ENCODE measurements around the gene GRWD1. TPM values are rescaled to one million over a fixed set of nuclear protein-coding genes. Genes with fewer than 3 reads are reported as not detected.

GRWD1 gene
- total and polyA plus RNA-seq, 2 of the 4 experiments (the other 2 are of a cell fraction), result 22.0 to 22.5 TPM

- Histone ChIP-seq H3K14ac (replicated peaks; ENCODE audit: low read depth, low read length) (peak overlapping the region; percentile 86), H4K8ac (ENCODE audit: low read depth in 2 of 2, low read length in 2 of 2) (peak overlapping the region; percentile 79 to 95), H3K27me3 (ENCODE audit: control insufficient read depth, insufficient read depth, low read length) (no peaks in the 10 kb centered on the region), H2AK5ac (ENCODE audit: low read depth, low read length) (peak overlapping the region; percentile 89), H3K79me1 (ENCODE audit: low read depth in 1 of 2, low read length in 2 of 2) (peaks cover 27 to 41% of the 10 kb centered on the region in 2 experiments), H3K4me1 (ENCODE audit: control insufficient read depth, insufficient read depth, low read length) (no peaks in the 10 kb centered on the region; the same call in 1 of the 2 replicates), H3K4me3 (ENCODE audit: insufficient read depth, low read depth, low read length) (peak overlapping the region; percentile 68), H2AK9ac (replicated peaks; ENCODE audit: low read depth, low read length, poor library complexity) (peak overlapping the region; percentile 99), H4K91ac (ENCODE audit: insufficient read depth, low read depth, low read length) (peak overlapping the region; percentile 85), H4K20me1 (ENCODE audit: insufficient read depth, low read length) (peaks cover 38% of the 10 kb centered on the region), H3K9me1 (ENCODE audit: insufficient read depth, low read length) (peaks cover 15% of the 10 kb centered on the region), H3K27ac (ENCODE audit: insufficient read depth, low read length) (peak overlapping the region; percentile 74), H3K36me3 (ENCODE audit: control insufficient read depth, insufficient read depth, low read length) (peaks cover 35% of the 10 kb centered on the region), H2AFZ (replicated peaks; ENCODE audit: low read length, poor library complexity) (peak overlapping the region; percentile 94), H3K4ac (ENCODE audit: low read depth, low read length) (peak overlapping the region; percentile 71), H2BK5ac (ENCODE audit: low read depth, low read length, poor library complexity, severe bottlenecking) (peak overlapping the region; percentile 78), H3K9me3 (ENCODE audit: control insufficient read depth, insufficient read depth, low read length) (no peaks in the 10 kb centered on the region), H3K9ac (ENCODE audit: low read depth, low read length) (peak overlapping the region; percentile 79), H2BK120ac (ENCODE audit: low read depth, low read length) (peak overlapping the region; percentile 30; the same call in 1 of the 2 replicates), H3K23ac (ENCODE audit: low read depth, low read length) (0 out of 2 replicates have a peak overlapping the region, but pooled peaks have one; percentile 13), H2BK15ac (ENCODE audit: low read depth, low read length) (no peak overlapping the region), H2BK20ac (ENCODE audit: low read depth, low read length) (no peak overlapping the region), H3K4me2 (ENCODE audit: low read depth, low read length) (peak overlapping the region; percentile 72), H4K5ac (ENCODE audit: low read depth, low read length) (peak overlapping the region; percentile 35; the same call in 1 of the 2 replicates), H3K56ac (ENCODE audit: extremely low read depth, insufficient read depth, low read length) (peak overlapping the region; percentile 78), H3K18ac (ENCODE audit: low read depth, low read length) (0 out of 2 replicates have a peak overlapping the region, but pooled peaks have one; percentile 49)
- ATAC-seq (ENCODE audit: low read depth) (peak; percentile 91), DNase-seq (peak; percentile 100)
- dilution Hi-C loops (cut with HindIII; ENCODE audit: low sequenced_read_pairs, unreplicated experiment), result no loop called here
- intact Hi-C loops (cut with micrococcal nuclease), result no loop called here
- POLR2A ChIA-PET (ENCODE audit: unreplicated experiment), result no interaction called here
- 1% methylated on average over 25 of the region's 36 CpGs; no CpG with 5 or more reads in 1 of the 2 experiments for WGBS, 2 experiments (ENCODE audit: extremely low coverage in 2 of 2, insufficient read length in 1 of 2)
- in situ Hi-C loops (cut with MboI; ENCODE audit: low sequenced_read_pairs), result no loop called here
- CTCF ChIA-PET, result no interaction called here
- no TSS peak for BruUV-seq (replicated peaks)
- TF ChIP-seq ELK1 (IDR thresholded peaks at IDR 0.05; ENCODE audit: borderline replicate concordance, low read depth, low read length) (no peak), CHD1 (IDR thresholded peaks at IDR 0.05; ENCODE audit: low read depth, low read length) (no peak), POLR2A (IDR thresholded peaks at IDR 0.05; ENCODE audit: low read depth, low read length) (no peak), CEBPB (IDR thresholded peaks at IDR 0.05; ENCODE audit: low read depth, low read length) (no peak), RAD21 (IDR thresholded peaks at IDR 0.05; ENCODE audit: low read length) (no peak), FOS (IDR thresholded peaks at IDR 0.05; ENCODE audit: low read depth, low read length) (peak; percentile 75), MAZ (IDR thresholded peaks at IDR 0.05; ENCODE audit: borderline replicate concordance, low read depth, low read length) (peak; percentile 67; the same call in 1 of the 2 replicates), MXI1 (IDR thresholded peaks at IDR 0.05; ENCODE audit: borderline replicate concordance, low read depth, low read length) (peak; percentile 89), RFX5 (IDR thresholded peaks at IDR 0.05; ENCODE audit: low read depth, low read length) (no peak), BHLHE40 (IDR thresholded peaks at IDR 0.05; ENCODE audit: low read depth, low read length) (no peak), RCOR1 (IDR thresholded peaks at IDR 0.05; ENCODE audit: insufficient replicate concordance, low read length) (no peak), MAFK (IDR thresholded peaks at IDR 0.05; ENCODE audit: low read depth, low read length) (no peak), NFE2L2 (IDR thresholded peaks at IDR 0.05; ENCODE audit: low read depth, low read length) (no peak), USF2 (IDR thresholded peaks at IDR 0.05; ENCODE audit: low read depth, low read length) (peak; percentile 53), SMC3 (IDR thresholded peaks at IDR 0.05; ENCODE audit: low read depth, low read length) (no peak)
- TF ChIP-seq, protein P1, sequence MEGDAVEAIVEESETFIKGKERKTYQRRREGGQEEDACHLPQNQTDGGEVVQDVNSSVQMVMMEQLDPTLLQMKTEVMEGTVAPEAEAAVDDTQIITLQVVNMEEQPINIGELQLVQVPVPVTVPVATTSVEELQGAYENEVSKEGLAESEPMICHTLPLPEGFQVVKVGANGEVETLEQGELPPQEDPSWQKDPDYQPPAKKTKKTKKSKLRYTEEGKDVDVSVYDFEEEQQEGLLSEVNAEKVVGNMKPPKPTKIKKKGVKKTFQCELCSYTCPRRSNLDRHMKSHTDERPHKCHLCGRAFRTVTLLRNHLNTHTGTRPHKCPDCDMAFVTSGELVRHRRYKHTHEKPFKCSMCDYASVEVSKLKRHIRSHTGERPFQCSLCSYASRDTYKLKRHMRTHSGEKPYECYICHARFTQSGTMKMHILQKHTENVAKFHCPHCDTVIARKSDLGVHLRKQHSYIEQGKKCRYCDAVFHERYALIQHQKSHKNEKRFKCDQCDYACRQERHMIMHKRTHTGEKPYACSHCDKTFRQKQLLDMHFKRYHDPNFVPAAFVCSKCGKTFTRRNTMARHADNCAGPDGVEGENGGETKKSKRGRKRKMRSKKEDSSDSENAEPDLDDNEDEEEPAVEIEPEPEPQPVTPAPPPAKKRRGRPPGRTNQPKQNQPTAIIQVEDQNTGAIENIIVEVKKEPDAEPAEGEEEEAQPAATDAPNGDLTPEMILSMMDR (conservative IDR thresholded peaks at IDR 0.05; ENCODE audit: low read depth, low read length), result no peak
These were observed 23.0 kb downstream of the GRWD1 start for GRCh38 chr19:48468772-48469288.
